Smooth muscle cell of the brain vasculature (primary cell): ENCODE measurements around the gene CST8.

Experiments used
- DNase-seq: peaks from one replicate; pipeline ENCODE4 v3.0.0-alpha.2; 2012; ENCODE audit warnings: low read depth, low spot score

CST8 gene

GRCh38 chr20:23476015-23476754 is 14.7 kb upstream of the CST8 start:
- DNase-seq: no peak

- DNase-seq: no peak
Measured at GRCh38 chr20:23477223-23477622, 13.7 kb upstream of the CST8 start.

GRCh38 chr20:23479043-23479442 is 11.9 kb upstream of the CST8 start:
- DNase-seq: no peak

- no peak for DNase-seq
Measured at GRCh38 chr20:23482138-23482537, 8.8 kb upstream of the CST8 start.

GRCh38 chr20:23484081-23484480 is 6.8 kb upstream of the CST8 start:
- no peak for DNase-seq

GRCh38 chr20:23488470-23488869 is 2.4 kb upstream of the CST8 start:
- DNase-seq: no peak

- no peak for DNase-seq
Measured at GRCh38 chr20:23488996-23489395, 1.9 kb upstream of the CST8 start.

- DNase-seq: no peak
Measured at GRCh38 chr20:23492292-23492691, 1.4 kb downstream of the CST8 start.

GRCh38 chr20:23493172-23493772 is 2.4 kb downstream of the CST8 start:
- DNase-seq: no peak

- DNase-seq: no peak
Measured at GRCh38 chr20:23497536-23497935, 6.6 kb downstream of the CST8 start.

- no peak for DNase-seq
Measured at GRCh38 chr20:23501926-23502325, 11.0 kb downstream of the CST8 start.

GRCh38 chr20:23503649-23504048 is 12.7 kb downstream of the CST8 start:
- DNase-seq: no peak

- DNase-seq: no peak
Measured at GRCh38 chr20:23507346-23507745, 16.4 kb downstream of the CST8 start.

GRCh38 chr20:23508449-23509229 is 17.7 kb downstream of the CST8 start:
- no peak for DNase-seq

GRCh38 chr20:23509247-23509913 is 18.5 kb downstream of the CST8 start:
- DNase-seq: no peak

GRCh38 chr20:23510000-23510590 is 19.2 kb downstream of the CST8 start:
- no peak for DNase-seq

- no peak for DNase-seq
Measured at GRCh38 chr20:23513164-23513563, 22.2 kb downstream of the CST8 start.

- no peak for DNase-seq
Measured at GRCh38 chr20:23514848-23515247, 23.9 kb downstream of the CST8 start.

- DNase-seq: no peak
Measured at GRCh38 chr20:23515250-23515939, 24.5 kb downstream of the CST8 start.

- no peak for DNase-seq
Measured at GRCh38 chr20:23517719-23518118, 26.8 kb downstream of the CST8 start.

- no peak for DNase-seq
Measured at GRCh38 chr20:23519556-23519955, 28.6 kb downstream of the CST8 start.
